Hepatocyte (in vitro differentiated cells): ENCODE data around the gene LYL1. TPM values are rescaled to one million over a fixed set of nuclear protein-coding genes. Genes with fewer than 3 reads are reported as not detected.

Experiments used
- DNase-seq: peaks from one replicate; pipeline ENCODE4 v3.0.0-alpha.2; 2016; ENCODE audit warnings: low spot score
- H2AFZ ChIP-seq: fragments of 200-600 bp; sonication (generic); 2 replicates; pipeline ENCODE4 v1.6.0; 2016; ENCODE audit warnings: antibody characterized with exemption, mild to moderate bottlenecking
- H3K27ac ChIP-seq: fragments of 200-600 bp; sonication (generic); 2 replicates; pipeline ENCODE4 v1.5.1; 2016; ENCODE audit warnings: mild to moderate bottlenecking
- H3K27me3 ChIP-seq: fragments of 200-600 bp; sonication (generic); 2 replicates; pipeline ENCODE4 v1.6.1; 2016
- H3K36me3 ChIP-seq: fragments of 200-600 bp; sonication (generic); replicated peaks from 2 replicates; pipeline ENCODE4 v1.5.1; 2016; ENCODE audit warnings: low read depth; ENCODE audit not compliant: insufficient read depth
- H3K4me1 ChIP-seq: fragments of 200-600 bp; sonication (generic); 2 replicates; pipeline ENCODE4 v1.5.1; 2016; ENCODE audit warnings: mild to moderate bottlenecking, moderate library complexity; ENCODE audit not compliant: insufficient read depth
- H3K4me2 ChIP-seq: fragments of 200-600 bp; sonication (generic); 2 replicates; pipeline ENCODE4 v1.6.0; 2016
- H3K4me3 ChIP-seq: fragments of 200-600 bp; sonication (generic); 2 replicates; pipeline ENCODE4 v1.5.1; 2016; ENCODE audit warnings: mild to moderate bottlenecking
- H3K79me2 ChIP-seq: fragments of 200-600 bp; sonication (generic); 2 replicates; pipeline ENCODE4 v1.6.0; 2017; ENCODE audit warnings: mild to moderate bottlenecking
- H3K9me2 ChIP-seq: fragments of 200-600 bp; sonication (generic); replicated peaks from 2 replicates; pipeline ENCODE4 v1.6.0; 2017; ENCODE audit warnings: mild to moderate bottlenecking; ENCODE audit not compliant: insufficient read depth
- H3K9me3 ChIP-seq: fragments of 200-600 bp; sonication (generic); 2 replicates; pipeline ENCODE4 v1.5.1; 2016; ENCODE audit warnings: low read depth, mild to moderate bottlenecking
- H4K20me1 ChIP-seq: fragments of 200-600 bp; sonication (generic); 2 replicates; pipeline ENCODE4 v1.6.0; 2016; ENCODE audit warnings: mild to moderate bottlenecking; ENCODE audit not compliant: insufficient read depth, poor library complexity, severe bottlenecking
- EZH2 ChIP-seq: fragments of 200-600 bp; sonication (generic); IDR thresholded peaks from 2 replicates; pipeline ENCODE4 v1.6.1; 2016; ENCODE audit warnings: antibody characterized with exemption, mild to moderate bottlenecking, borderline replicate concordance
- EZH2phosphoT487 ChIP-seq: fragments of 200-600 bp; sonication (generic); IDR thresholded peaks from one replicate; pipeline ENCODE4 v1.6.1; 2018; ENCODE audit warnings: antibody characterized with exemption, mild to moderate bottlenecking, low read depth, moderate library complexity; ENCODE audit not compliant: unreplicated experiment, severe bottlenecking
- WGBS: methylation state at CpG from one replicate; pipeline ENCODE4 v1.1.6; 2016; ENCODE audit warnings: low lambda C conversion rate; ENCODE audit errors: missing lambda C conversion rate; 5-methylcytosine and 5-hydroxymethylcytosine counted together
- polyA plus RNA-seq: library from polyadenylated mRNA; unstranded; fragments of >200 nt; fragmentation: Nextera tagmentation; extraction: Ambion mirVana; gene quantifications from 2 replicates; pipeline ENCODE4 v1.2.1, GENCODE V29; 2016
- total RNA-seq: library from RNA; depleted of rRNA; stranded (reverse); fragments of >200 nt; gene quantifications from 2 replicates; pipeline ENCODE4 v1.2.3, GENCODE V29; 2014
- TF ChIP-seq, protein P1 (sequence below): fragments of 200-600 bp; sonication (generic); IDR thresholded peaks from 2 replicates; pipeline ENCODE4 v1.5.1; 2016; ENCODE audit warnings: antibody characterized with exemption, mild to moderate bottlenecking; ENCODE audit not compliant: poor library complexity

The LYL1 gene
- total and polyA plus RNA-seq, 2 experiments from 2014 or later = 0.47 to 1.4 TPM

DNA sequence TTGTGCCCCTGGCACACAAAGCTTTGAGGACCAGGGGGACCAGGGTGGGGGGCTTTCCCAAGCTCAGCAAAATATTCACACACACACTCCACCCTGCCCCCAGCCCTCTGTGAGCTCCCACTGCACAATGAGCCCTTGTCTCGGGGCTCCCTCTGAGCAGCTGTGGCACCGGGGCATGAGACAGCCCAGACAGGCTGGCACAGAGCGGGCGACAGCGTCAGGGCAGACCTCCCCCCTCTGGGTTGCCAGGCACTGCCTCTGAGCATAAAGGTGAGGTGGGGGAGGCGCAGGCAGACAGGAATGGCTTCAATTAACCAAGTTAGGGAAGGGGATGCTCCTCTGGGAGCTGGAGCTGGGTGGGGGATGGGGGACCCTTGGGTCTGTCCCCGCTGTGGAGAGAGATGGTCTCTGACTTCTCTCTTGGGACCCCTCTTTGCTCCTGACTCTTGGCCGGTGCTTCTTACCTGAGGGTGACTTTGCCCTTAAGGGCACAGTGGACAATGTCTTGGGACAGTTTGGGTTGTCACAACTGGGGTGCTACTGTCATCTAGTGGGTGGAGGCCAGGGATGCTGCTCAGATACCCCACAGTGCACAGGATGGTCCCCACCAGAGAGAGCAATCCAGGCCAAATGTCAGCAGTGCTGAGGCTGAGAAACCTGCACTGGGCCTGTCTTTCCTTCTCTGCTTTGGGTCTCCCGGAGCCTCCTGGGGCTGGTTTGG lies 30.3 kb downstream of the LYL1 start:
- WGBS = 86% methylated on average over 9 of the region's 9 CpGs
- DNase-seq = no peak
- H3K36me3 ChIP-seq = no peaks in the 10 kb centered on the region
- TF ChIP-seq, protein P1, sequence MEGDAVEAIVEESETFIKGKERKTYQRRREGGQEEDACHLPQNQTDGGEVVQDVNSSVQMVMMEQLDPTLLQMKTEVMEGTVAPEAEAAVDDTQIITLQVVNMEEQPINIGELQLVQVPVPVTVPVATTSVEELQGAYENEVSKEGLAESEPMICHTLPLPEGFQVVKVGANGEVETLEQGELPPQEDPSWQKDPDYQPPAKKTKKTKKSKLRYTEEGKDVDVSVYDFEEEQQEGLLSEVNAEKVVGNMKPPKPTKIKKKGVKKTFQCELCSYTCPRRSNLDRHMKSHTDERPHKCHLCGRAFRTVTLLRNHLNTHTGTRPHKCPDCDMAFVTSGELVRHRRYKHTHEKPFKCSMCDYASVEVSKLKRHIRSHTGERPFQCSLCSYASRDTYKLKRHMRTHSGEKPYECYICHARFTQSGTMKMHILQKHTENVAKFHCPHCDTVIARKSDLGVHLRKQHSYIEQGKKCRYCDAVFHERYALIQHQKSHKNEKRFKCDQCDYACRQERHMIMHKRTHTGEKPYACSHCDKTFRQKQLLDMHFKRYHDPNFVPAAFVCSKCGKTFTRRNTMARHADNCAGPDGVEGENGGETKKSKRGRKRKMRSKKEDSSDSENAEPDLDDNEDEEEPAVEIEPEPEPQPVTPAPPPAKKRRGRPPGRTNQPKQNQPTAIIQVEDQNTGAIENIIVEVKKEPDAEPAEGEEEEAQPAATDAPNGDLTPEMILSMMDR = no peak
- TF ChIP-seq EZH2phosphoT487 (no peak), EZH2 (no peak)
- no peak overlapping the region for H2AFZ ChIP-seq
- no peaks in the 10 kb centered on the region for H3K79me2 ChIP-seq
- no peak overlapping the region for H3K4me2 ChIP-seq
- H3K27ac ChIP-seq = no peak overlapping the region
- H3K4me1 ChIP-seq = peaks cover 35% of the 10 kb centered on the region
- H3K9me3 ChIP-seq = no peaks in the 10 kb centered on the region
- H3K9me2 ChIP-seq = no peaks in the 10 kb centered on the region
- no peaks in the 10 kb centered on the region for H4K20me1 ChIP-seq
- peaks cover 4% of the 10 kb centered on the region for H3K27me3 ChIP-seq
- H3K4me3 ChIP-seq = no peak overlapping the region

- WGBS = 86% methylated on average over 8 of the region's 9 CpGs
- no peaks in the 10 kb centered on the region for H3K9me3 ChIP-seq
- H3K4me1 ChIP-seq = peaks cover 28% of the 10 kb centered on the region
- no peak overlapping the region for H3K4me3 ChIP-seq
- no peak for DNase-seq
- H3K4me2 ChIP-seq = no peak overlapping the region
- no peaks in the 10 kb centered on the region for H3K79me2 ChIP-seq
- H3K27ac ChIP-seq = no peak overlapping the region
- H3K9me2 ChIP-seq = no peaks in the 10 kb centered on the region
- H4K20me1 ChIP-seq = no peaks in the 10 kb centered on the region
- H2AFZ ChIP-seq = no peak overlapping the region
- TF ChIP-seq EZH2 (no peak), EZH2phosphoT487 (no peak)
- TF ChIP-seq, protein P1 = no peak
- no peaks in the 10 kb centered on the region for H3K36me3 ChIP-seq
- H3K27me3 ChIP-seq = peaks cover 4% of the 10 kb centered on the region
Measured at GRCh38 chr19:13071444-13072187, 31.0 kb downstream of the LYL1 start.

DNA sequence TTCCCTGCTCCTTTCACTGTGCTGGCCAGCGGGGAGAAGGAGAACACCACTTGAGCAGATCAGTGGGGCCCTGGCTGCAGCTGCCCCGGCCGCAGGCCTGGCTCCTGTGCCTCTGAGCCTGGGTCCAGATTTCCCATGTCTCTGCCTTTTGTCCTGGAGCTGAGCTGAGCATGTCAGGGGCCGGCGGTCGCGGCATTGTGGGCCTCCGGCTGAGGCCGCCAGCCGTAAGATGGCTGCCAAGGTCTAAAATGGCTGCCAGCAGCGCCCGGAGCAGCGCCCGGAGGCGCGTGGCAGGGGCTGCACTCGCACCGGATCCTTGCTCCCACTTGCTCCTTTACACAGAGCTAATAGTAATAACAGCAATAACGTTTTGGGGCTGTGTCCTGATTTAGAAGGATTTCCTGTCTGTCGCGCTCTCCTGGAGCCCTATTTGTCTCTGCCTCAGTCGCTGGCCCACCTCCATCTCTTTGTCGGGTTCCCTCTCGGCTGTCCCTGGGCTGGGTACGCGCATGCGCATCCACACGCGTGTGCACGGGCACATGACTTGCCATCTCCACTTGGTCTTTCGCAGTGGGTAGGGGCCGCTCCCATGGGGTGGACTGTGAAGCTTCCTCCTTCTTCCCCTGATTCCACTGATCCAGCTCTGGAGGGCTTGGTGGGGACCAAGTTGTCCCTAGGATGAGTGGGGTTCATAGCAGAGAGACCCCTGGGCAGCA lies 32.1 kb downstream of the LYL1 start:
- H2AFZ ChIP-seq = no peak overlapping the region
- no peaks in the 10 kb centered on the region for H3K9me2 ChIP-seq
- no peaks in the 10 kb centered on the region for H3K79me2 ChIP-seq
- H3K9me3 ChIP-seq = no peaks in the 10 kb centered on the region
- H3K4me2 ChIP-seq = no peak overlapping the region
- no peak overlapping the region for H3K4me3 ChIP-seq
- no peaks in the 10 kb centered on the region for H3K36me3 ChIP-seq
- no peak overlapping the region for H3K27ac ChIP-seq
- TF ChIP-seq, protein P1 = no peak
- TF ChIP-seq EZH2 = no peak
- TF ChIP-seq EZH2phosphoT487 = no peak
- H3K27me3 ChIP-seq = no peaks in the 10 kb centered on the region
- WGBS = 96% methylated on average over 32 of the region's 32 CpGs
- no peaks in the 10 kb centered on the region for H4K20me1 ChIP-seq
- DNase-seq = no peak
- peaks cover 23% of the 10 kb centered on the region for H3K4me1 ChIP-seq
